ENCODE data around the gene DNMBP. TPM values are rescaled to one million over a fixed set of nuclear protein-coding genes. Genes with fewer than 3 reads are reported as not detected.
"Not testable (repeated sequence)": the region's sequence is repeated elsewhere in the genome, so short reads cannot be mapped to it uniquely, and the experiment has no call there.

Gene DNMBP
- total and polyA plus RNA-seq, 2 experiments from 2014 or later, result 13.9 to 18.2 TPM

DNA sequence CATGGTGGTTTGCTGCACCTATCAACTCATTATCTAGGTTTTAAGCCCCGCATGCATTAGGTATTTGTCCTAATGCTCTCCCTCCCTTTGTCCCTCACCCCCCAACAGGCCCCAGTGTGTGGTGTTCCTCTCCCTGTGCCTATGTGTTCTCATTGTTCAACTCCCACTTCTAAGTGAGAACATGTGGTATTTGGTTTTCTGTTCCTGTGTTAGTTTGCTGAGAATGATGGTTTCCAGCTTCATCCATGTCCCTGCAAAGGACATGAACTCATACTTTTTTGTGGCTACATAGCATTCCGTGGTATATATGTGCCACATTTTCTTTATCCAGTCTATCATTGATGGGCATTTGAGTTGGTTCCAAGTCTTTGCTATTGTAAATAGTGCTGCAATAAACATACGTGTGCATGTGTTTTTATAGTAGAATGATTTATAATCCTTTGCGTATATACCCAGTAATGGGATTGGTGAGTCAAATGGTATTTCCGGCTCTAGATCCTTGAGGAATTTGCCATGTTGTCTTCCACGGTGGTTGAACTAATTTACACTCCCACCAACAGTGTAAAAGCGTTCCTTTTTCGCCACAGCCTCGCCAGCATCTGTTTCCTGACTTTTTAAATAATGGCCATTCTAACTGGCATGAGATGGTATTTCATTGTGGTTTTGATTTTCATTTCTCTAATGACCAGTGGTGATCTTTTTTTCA lies 146.1 kb downstream of the DNMBP start:
- not testable (repeated sequence) for H3K79me2 ChIP-seq; H3K4me2 ChIP-seq; H3K27ac ChIP-seq; H3K36me3 ChIP-seq (replicated peaks; ENCODE audit: insufficient read depth, low read depth); H2AFZ ChIP-seq; H4K20me1 ChIP-seq (ENCODE audit: insufficient read depth, poor library complexity, severe bottlenecking); H3K9me3 ChIP-seq (ENCODE audit: low read depth); H3K4me3 ChIP-seq; DNase-seq (ENCODE audit: low spot score); H3K9me2 ChIP-seq (replicated peaks; ENCODE audit: insufficient read depth); H3K4me1 ChIP-seq (ENCODE audit: insufficient read depth); H3K27me3 ChIP-seq
- WGBS (ENCODE audit: low lambda C conversion rate, missing lambda C conversion rate), result 81% methylated on average over 9 of the region's 9 CpGs

GRCh38 chr10:99860466-99860865 lies 149.3 kb downstream of the DNMBP start:
- Histone ChIP-seq H3K9me2 (replicated peaks; ENCODE audit: insufficient read depth) (no peaks in the 10 kb centered on the region), H3K9me3 (ENCODE audit: low read depth) (no peaks in the 10 kb centered on the region), H3K4me2 (no peak overlapping the region), H3K27me3 (no peaks in the 10 kb centered on the region), H3K4me3 (no peak overlapping the region), H2AFZ (no peak overlapping the region), H3K27ac (no peak overlapping the region), H3K4me1 (ENCODE audit: insufficient read depth) (peaks cover 6% of the 10 kb centered on the region), H3K79me2 (no peaks in the 10 kb centered on the region), H3K36me3 (replicated peaks; ENCODE audit: insufficient read depth, low read depth) (no peaks in the 10 kb centered on the region), H4K20me1 (ENCODE audit: insufficient read depth, poor library complexity, severe bottlenecking) (no peaks in the 10 kb centered on the region)
- no peak for DNase-seq (ENCODE audit: low spot score)
- TF ChIP-seq EZH2phosphoT487 (IDR thresholded peaks at IDR 0.05; ENCODE audit: low read depth, severe bottlenecking, unreplicated experiment), result no peak
- no peak for TF ChIP-seq EZH2 (IDR thresholded peaks at IDR 0.05; ENCODE audit: borderline replicate concordance)
- WGBS (ENCODE audit: low lambda C conversion rate, missing lambda C conversion rate), result 98% methylated on average over 8 of the region's 8 CpGs

GRCh38 chr10:99859585-99859984 lies 150.2 kb downstream of the DNMBP start:
- H3K36me3 ChIP-seq (replicated peaks; ENCODE audit: insufficient read depth, low read depth), result no peaks in the 10 kb centered on the region
- no peaks in the 10 kb centered on the region for H3K27me3 ChIP-seq
- H3K4me3 ChIP-seq, result no peak overlapping the region
- no peak overlapping the region for H3K4me2 ChIP-seq
- H4K20me1 ChIP-seq (ENCODE audit: insufficient read depth, poor library complexity, severe bottlenecking), result no peaks in the 10 kb centered on the region
- no peak overlapping the region for H2AFZ ChIP-seq
- H3K79me2 ChIP-seq, result no peaks in the 10 kb centered on the region
- H3K9me2 ChIP-seq (replicated peaks; ENCODE audit: insufficient read depth), result no peaks in the 10 kb centered on the region
- no peak for TF ChIP-seq EZH2phosphoT487 (IDR thresholded peaks at IDR 0.05; ENCODE audit: low read depth, severe bottlenecking, unreplicated experiment)
- peak; percentile 43 for TF ChIP-seq CTCF (IDR thresholded peaks at IDR 0.05; ENCODE audit: poor library complexity)
- H3K4me1 ChIP-seq (ENCODE audit: insufficient read depth), result peaks cover 6% of the 10 kb centered on the region
- peak; percentile 57 for DNase-seq (ENCODE audit: low spot score)
- 28% methylated on average over 5 of the region's 5 CpGs for whole genome bisulfite sequencing (ENCODE audit: low lambda C conversion rate, missing lambda C conversion rate)
- H3K27ac ChIP-seq, result no peak overlapping the region
- no peaks in the 10 kb centered on the region for H3K9me3 ChIP-seq (ENCODE audit: low read depth)

- H3K9me3 ChIP-seq (ENCODE audit: low read depth), result no peaks in the 10 kb centered on the region
- no peak overlapping the region for H3K4me3 ChIP-seq
- no peak overlapping the region for H2AFZ ChIP-seq
- no peaks in the 10 kb centered on the region for H3K9me2 ChIP-seq (replicated peaks; ENCODE audit: insufficient read depth)
- H3K4me1 ChIP-seq (ENCODE audit: insufficient read depth), result peaks cover 6% of the 10 kb centered on the region
- H3K27ac ChIP-seq, result no peak overlapping the region
- no peaks in the 10 kb centered on the region for H3K27me3 ChIP-seq
- H3K79me2 ChIP-seq, result no peaks in the 10 kb centered on the region
- H3K4me2 ChIP-seq, result no peak overlapping the region
- 73% methylated on average over 8 of the region's 8 CpGs for WGBS (ENCODE audit: low lambda C conversion rate, missing lambda C conversion rate)
- no peaks in the 10 kb centered on the region for H3K36me3 ChIP-seq (replicated peaks; ENCODE audit: insufficient read depth, low read depth)
- TF ChIP-seq CTCF (IDR thresholded peaks at IDR 0.05; ENCODE audit: poor library complexity) (no peak), EZH2 (IDR thresholded peaks at IDR 0.05; ENCODE audit: borderline replicate concordance) (no peak), EZH2phosphoT487 (IDR thresholded peaks at IDR 0.05; ENCODE audit: low read depth, severe bottlenecking, unreplicated experiment) (no peak)
- no peaks in the 10 kb centered on the region for H4K20me1 ChIP-seq (ENCODE audit: insufficient read depth, poor library complexity, severe bottlenecking)
- no peak for DNase-seq (ENCODE audit: low spot score)
Measured at GRCh38 chr10:99858849-99859248, 150.9 kb downstream of the DNMBP start.

Data from hepatocyte (in vitro differentiated cells).